Astrocyte (in vitro differentiated cells and primary cell): ENCODE results near the gene FGF22. TPM values are rescaled to one million over a fixed set of nuclear protein-coding genes. Genes with fewer than 3 reads are reported as not detected.

Source experiments
- DNase-seq: peaks from one replicate; pipeline ENCODE4 v3.0.0-alpha.2; 2010; ENCODE audit warnings: low read depth
- FAIRE-seq: peaks from 2 replicates; lab custom pipeline; 2011; peaks lifted over from hg19 to GRCh38; lab: Jason Lieb, UNC
- H2AFZ ChIP-seq: 2 replicates; pipeline ENCODE4 v1.6.0; 2012; ENCODE audit warnings: low read depth, low read length, inconsistent platforms
- H3K27ac ChIP-seq: 2 replicates; pipeline ENCODE4 v1.5.1; 2011; ENCODE audit warnings: low read depth, low read length, inconsistent platforms
- H3K27me3 ChIP-seq: 2 replicates; pipeline ENCODE4 v1.6.0; 2011; ENCODE audit warnings: low read length, inconsistent platforms; ENCODE audit not compliant: insufficient read depth
- H3K36me3 ChIP-seq: 2 replicates; pipeline ENCODE4 v1.5.1; 2011; ENCODE audit warnings: low read length, inconsistent platforms; ENCODE audit not compliant: insufficient read depth
- H3K4me1 ChIP-seq: 2 replicates; pipeline ENCODE4 v1.5.1; 2011; ENCODE audit warnings: low read length, inconsistent platforms; ENCODE audit not compliant: insufficient read depth
- H3K4me2 ChIP-seq: 2 replicates; pipeline ENCODE4 v1.6.0; 2012; ENCODE audit warnings: low read length, inconsistent platforms
- H3K4me3 ChIP-seq: 2 replicates; pipeline ENCODE4 v1.5.1; 2011; ENCODE audit warnings: low read depth, mild to moderate bottlenecking, low read length, inconsistent platforms; ENCODE audit not compliant: insufficient read depth
- H3K79me2 ChIP-seq: 2 replicates; pipeline ENCODE4 v1.6.0; 2012; ENCODE audit warnings: mild to moderate bottlenecking, low read length, inconsistent platforms; ENCODE audit not compliant: insufficient read depth
- H3K9ac ChIP-seq: 2 replicates; pipeline ENCODE4 v1.6.0; 2012; ENCODE audit warnings: mild to moderate bottlenecking, low read length, inconsistent platforms
- H3K9me3 ChIP-seq: 2 replicates; pipeline ENCODE4 v1.5.1; 2012; ENCODE audit warnings: low read depth, mild to moderate bottlenecking, low read length, inconsistent platforms; ENCODE audit not compliant: insufficient read depth
- H4K20me1 ChIP-seq: 2 replicates; pipeline ENCODE4 v1.6.0; 2012; ENCODE audit warnings: low read length, inconsistent platforms; ENCODE audit not compliant: insufficient read depth
- H3K27ac Mint-ChIP-seq: one replicate; pipeline ENCODE4 v1.8.0; 2021; ENCODE audit warnings: mild to moderate bottlenecking, mixed read lengths; ENCODE audit not compliant: unreplicated experiment
- H3K27me3 Mint-ChIP-seq: one replicate; pipeline ENCODE4 v1.8.0; 2021; ENCODE audit warnings: low read depth, mixed read lengths; ENCODE audit not compliant: unreplicated experiment
- H3K36me3 Mint-ChIP-seq: one replicate; pipeline ENCODE4 v1.8.0; 2021; ENCODE audit warnings: low read depth, mixed read lengths; ENCODE audit not compliant: unreplicated experiment
- H3K4me1 Mint-ChIP-seq: one replicate; pipeline ENCODE4 v1.8.0; 2021; ENCODE audit warnings: low read depth, mixed read lengths; ENCODE audit not compliant: unreplicated experiment
- H3K4me3 Mint-ChIP-seq: one replicate; pipeline ENCODE4 v1.8.0; 2021; ENCODE audit warnings: mild to moderate bottlenecking, moderate library complexity, mixed read lengths; ENCODE audit not compliant: unreplicated experiment
- H3K9me3 Mint-ChIP-seq: one replicate; pipeline ENCODE4 v1.8.0; 2021; ENCODE audit warnings: mild to moderate bottlenecking, mixed read lengths; ENCODE audit not compliant: unreplicated experiment
- EZH2 ChIP-seq: IDR thresholded peaks from 2 replicates; pipeline ENCODE4 v1.6.1; 2012; ENCODE audit warnings: mild to moderate bottlenecking, low read length, inconsistent platforms; ENCODE audit not compliant: insufficient read depth
- total RNA-seq: library from RNA; stranded (reverse); gene quantifications from 2 replicates; pipeline ENCODE4 v1.2.1, GENCODE V29; 2021
- TF ChIP-seq, protein P1 (sequence below): IDR thresholded peaks from 2 replicates; pipeline ENCODE4 v1.5.1; 2011; ENCODE audit warnings: low read depth, mild to moderate bottlenecking, inconsistent platforms, low read length, moderate library complexity; ENCODE audit not compliant: insufficient read depth

FGF22 gene
- total RNA-seq, 1 donor from 2014 or later: 0.25 TPM

DNA sequence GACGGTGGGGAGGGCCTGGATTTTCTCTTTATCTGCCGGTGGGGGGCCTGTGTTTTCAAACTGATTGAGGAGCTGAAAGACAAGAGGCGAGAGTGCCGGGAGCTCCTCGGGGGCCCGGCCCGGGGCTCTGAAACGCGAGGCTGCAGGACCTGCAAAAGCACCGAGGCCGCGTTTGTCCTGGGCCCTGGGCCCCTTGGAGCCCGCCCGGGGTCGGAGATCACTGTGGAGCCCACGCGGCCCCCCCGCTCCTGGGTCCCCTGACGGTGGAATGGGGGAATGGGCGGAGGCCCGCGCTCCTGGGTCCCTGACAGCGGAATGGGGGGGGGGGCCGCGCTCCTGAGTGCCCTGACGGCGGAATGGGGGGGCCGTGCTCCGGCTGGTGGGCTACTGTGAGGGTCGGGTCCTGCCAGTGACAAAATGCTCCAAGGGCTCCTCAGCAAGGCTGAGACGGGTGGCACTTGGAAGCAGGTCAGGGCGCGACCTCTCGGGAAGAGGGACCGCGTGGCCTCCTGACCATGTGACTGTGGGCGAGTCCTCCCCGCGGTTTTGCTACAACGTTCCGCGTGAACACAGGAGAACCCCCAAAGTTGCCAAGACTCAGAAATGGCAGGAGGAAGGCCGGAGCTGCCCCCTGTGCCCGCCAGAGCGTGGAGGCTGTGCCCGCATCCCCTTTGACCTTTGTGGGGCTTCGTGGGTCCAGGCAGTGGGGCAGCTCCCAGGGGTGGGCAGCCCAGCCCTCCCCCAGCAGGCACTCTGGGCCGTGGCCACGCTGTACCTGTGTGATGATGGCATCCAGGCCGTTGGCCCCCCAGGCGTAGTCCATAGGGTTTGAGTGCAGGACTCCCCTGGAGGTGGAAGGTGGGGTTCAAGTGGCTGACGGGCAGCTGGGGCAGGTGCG lies 9.5 kb downstream of the FGF22 start:
- H3K4me2 ChIP-seq: no peak overlapping the region
- peaks cover 26% of the 10 kb centered on the region for H4K20me1 ChIP-seq
- H3K27me3 ChIP-seq: no peaks in the 10 kb centered on the region
- H3K36me3 ChIP-seq: peaks cover 2% of the 10 kb centered on the region
- no peak overlapping the region for H3K4me3 ChIP-seq
- H3K27me3 Mint-ChIP-seq: no peaks in the 10 kb centered on the region
- H3K4me1 ChIP-seq: no peaks in the 10 kb centered on the region
- DNase-seq (no peak), FAIRE-seq (no peak)
- H2AFZ ChIP-seq: no peak overlapping the region
- peaks cover 31% of the 10 kb centered on the region for H3K79me2 ChIP-seq
- H3K4me1 Mint-ChIP-seq: no peaks in the 10 kb centered on the region
- no peak overlapping the region for H3K9ac ChIP-seq
- TF ChIP-seq EZH2: no peak
- TF ChIP-seq, protein P1, sequence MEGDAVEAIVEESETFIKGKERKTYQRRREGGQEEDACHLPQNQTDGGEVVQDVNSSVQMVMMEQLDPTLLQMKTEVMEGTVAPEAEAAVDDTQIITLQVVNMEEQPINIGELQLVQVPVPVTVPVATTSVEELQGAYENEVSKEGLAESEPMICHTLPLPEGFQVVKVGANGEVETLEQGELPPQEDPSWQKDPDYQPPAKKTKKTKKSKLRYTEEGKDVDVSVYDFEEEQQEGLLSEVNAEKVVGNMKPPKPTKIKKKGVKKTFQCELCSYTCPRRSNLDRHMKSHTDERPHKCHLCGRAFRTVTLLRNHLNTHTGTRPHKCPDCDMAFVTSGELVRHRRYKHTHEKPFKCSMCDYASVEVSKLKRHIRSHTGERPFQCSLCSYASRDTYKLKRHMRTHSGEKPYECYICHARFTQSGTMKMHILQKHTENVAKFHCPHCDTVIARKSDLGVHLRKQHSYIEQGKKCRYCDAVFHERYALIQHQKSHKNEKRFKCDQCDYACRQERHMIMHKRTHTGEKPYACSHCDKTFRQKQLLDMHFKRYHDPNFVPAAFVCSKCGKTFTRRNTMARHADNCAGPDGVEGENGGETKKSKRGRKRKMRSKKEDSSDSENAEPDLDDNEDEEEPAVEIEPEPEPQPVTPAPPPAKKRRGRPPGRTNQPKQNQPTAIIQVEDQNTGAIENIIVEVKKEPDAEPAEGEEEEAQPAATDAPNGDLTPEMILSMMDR: no peak
- H3K27ac Mint-ChIP-seq: no peak overlapping the region
- H3K27ac ChIP-seq: no peak overlapping the region
- H3K9me3 Mint-ChIP-seq: no peaks in the 10 kb centered on the region
- no peak overlapping the region for H3K4me3 Mint-ChIP-seq
- H3K36me3 Mint-ChIP-seq: peaks cover 2% of the 10 kb centered on the region
- H3K9me3 ChIP-seq: no peaks in the 10 kb centered on the region

DNA sequence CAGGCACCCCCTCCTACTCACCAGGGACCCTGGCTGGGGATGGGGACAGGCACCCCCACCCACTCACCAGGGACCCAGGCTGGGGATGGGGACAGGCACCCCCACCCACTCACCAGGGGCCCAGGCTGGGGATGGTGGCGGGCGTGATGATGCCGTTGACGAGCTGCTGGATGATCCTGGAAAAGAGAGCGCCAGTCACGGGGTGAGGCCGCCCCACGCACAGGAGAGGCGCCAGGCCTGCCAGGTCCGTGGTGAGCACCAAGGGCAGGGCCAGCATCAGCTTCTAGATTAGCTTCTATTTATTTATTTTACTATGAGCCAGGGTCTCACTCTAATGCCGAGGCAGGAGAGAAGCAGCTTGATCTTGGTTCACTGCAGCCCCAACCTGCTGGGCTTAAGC lies 10.4 kb downstream of the FGF22 start:
- peaks cover 2% of the 10 kb centered on the region for H3K36me3 Mint-ChIP-seq
- Histone ChIP-seq H3K9me3 (no peaks in the 10 kb centered on the region), H4K20me1 (peaks cover 29% of the 10 kb centered on the region), H3K4me3 (no peak overlapping the region), H2AFZ (no peak overlapping the region), H3K9ac (no peak overlapping the region), H3K27me3 (no peaks in the 10 kb centered on the region), H3K36me3 (peaks cover 4% of the 10 kb centered on the region), H3K4me1 (no peaks in the 10 kb centered on the region), H3K27ac (no peak overlapping the region), H3K4me2 (no peak overlapping the region), H3K79me2 (peaks cover 39% of the 10 kb centered on the region)
- TF ChIP-seq EZH2: no peak
- TF ChIP-seq, protein P1: no peak
- H3K27me3 Mint-ChIP-seq: no peaks in the 10 kb centered on the region
- H3K4me1 Mint-ChIP-seq: peaks cover 4% of the 10 kb centered on the region
- FAIRE-seq (no peak), DNase-seq (no peak)
- H3K4me3 Mint-ChIP-seq: no peak overlapping the region
- H3K27ac Mint-ChIP-seq: no peak overlapping the region
- H3K9me3 Mint-ChIP-seq: no peaks in the 10 kb centered on the region
